Loucy (cell line): Measurements from ENCODE around the gene CASP6.

Experiments used
- H2AFZ ChIP-seq: fragments of 200-600 bp; sonication (generic); 2 replicates; pipeline ENCODE4 v1.6.0; 2016; ENCODE audit warnings: antibody characterized with exemption, mild to moderate bottlenecking, low read length, moderate library complexity
- H3F3A ChIP-seq: fragments of 200-600 bp; 2 replicates; pipeline ENCODE4 v1.6.0; 2016; ENCODE audit warnings: antibody characterized with exemption, low read depth, mild to moderate bottlenecking
- H3K27me3 ChIP-seq: fragments of 200-600 bp; sonication (generic); 2 replicates; pipeline ENCODE4 v1.6.1; 2014; ENCODE audit warnings: low read length, mild to moderate bottlenecking; ENCODE audit not compliant: insufficient read depth, poor library complexity, severe bottlenecking
- H3K36me3 ChIP-seq: fragments of 200-600 bp; sonication (generic); 2 replicates; pipeline ENCODE4 v1.6.1; 2016; ENCODE audit warnings: low read length; ENCODE audit not compliant: insufficient read depth
- H3K4me1 ChIP-seq: fragments of 200-600 bp; sonication (generic); 2 replicates; pipeline ENCODE4 v1.5.1; 2014; ENCODE audit warnings: low read length, mild to moderate bottlenecking; ENCODE audit not compliant: insufficient read depth, poor library complexity, severe bottlenecking
- H3K4me2 ChIP-seq: fragments of 200-600 bp; sonication (generic); 2 replicates; pipeline ENCODE4 v1.6.0; 2014; ENCODE audit warnings: antibody characterized with exemption, low read length, low read depth, mild to moderate bottlenecking; ENCODE audit not compliant: poor library complexity, severe bottlenecking
- H3K4me3 ChIP-seq: fragments of 200-600 bp; sonication (generic); 2 replicates; pipeline ENCODE4 v1.5.1; 2014; ENCODE audit warnings: low read length, mild to moderate bottlenecking, mixed read lengths; ENCODE audit not compliant: poor library complexity, severe bottlenecking
- H3K79me2 ChIP-seq: fragments of 200-600 bp; sonication (generic); 2 replicates; pipeline ENCODE4 v1.6.1; 2014; ENCODE audit warnings: low read length; ENCODE audit not compliant: insufficient read depth
- H3K9ac ChIP-seq: fragments of 200-600 bp; sonication (generic); 2 replicates; pipeline ENCODE4 v1.6.0; 2014; ENCODE audit warnings: mild to moderate bottlenecking, low read depth, low read length, moderate library complexity; ENCODE audit not compliant: poor library complexity, severe bottlenecking
- H3K9me2 ChIP-seq: fragments of 200-600 bp; sonication (generic); replicated peaks from 2 replicates; pipeline ENCODE4 v1.6.1; 2016; ENCODE audit warnings: low read depth, low read length, mixed read lengths
- H3K9me3 ChIP-seq: fragments of 200-600 bp; sonication (generic); 2 replicates; pipeline ENCODE4 v1.6.1; 2014; ENCODE audit warnings: mild to moderate bottlenecking, antibody characterized with exemption, low read length, low read depth; ENCODE audit not compliant: insufficient read depth
- H4K20me1 ChIP-seq: fragments of 200-600 bp; sonication (generic); 2 replicates; pipeline ENCODE4 v1.6.0; 2014; ENCODE audit warnings: antibody characterized with exemption, low read length, mild to moderate bottlenecking; ENCODE audit not compliant: insufficient read depth, poor library complexity, severe bottlenecking
- EZH2phosphoT487 ChIP-seq: fragments of 200-600 bp; IDR thresholded peaks from 2 replicates; pipeline ENCODE4 v1.6.1; 2018; ENCODE audit warnings: antibody characterized with exemption, mild to moderate bottlenecking, moderate library complexity, borderline replicate concordance
- TF ChIP-seq, protein P1 (sequence below): fragments of 200-600 bp; sonication (generic); conservative IDR thresholded peaks from 2 replicates; pipeline ENCODE4 v1.5.1; 2014; ENCODE audit warnings: mild to moderate bottlenecking, antibody characterized with exemption, low read length

CASP6 gene

GRCh38 chr4:109702950-109703663 is at the start of gene CASP6:
TSS of gene CASP6 (minus strand) at chr4:109703445. CDS start at chr4:109703395, 50 bp downstream.
- Histone ChIP-seq H3K9me3 (no peaks in the 10 kb centered on the region), H3K4me1 (peaks cover 47% of the 10 kb centered on the region), H3K4me3 (peak within 1 kb of the TSS; percentile 96), H3K9ac (peak within 1 kb of the TSS; percentile 96), H3K4me2 (peak within 1 kb of the TSS; percentile 79), H3K9me2 (no peaks in the 10 kb centered on the region), H3K27me3 (no peaks in the 10 kb centered on the region), H3K79me2 (peaks cover 47% of the 10 kb centered on the region), H4K20me1 (no peaks in the 10 kb centered on the region), H2AFZ (peak within 1 kb of the TSS; percentile 89), H3K36me3 (no peaks in the 10 kb centered on the region), H3F3A (no peaks in the 10 kb centered on the region)
- no peak for TF ChIP-seq EZH2phosphoT487
- TF ChIP-seq, protein P1, sequence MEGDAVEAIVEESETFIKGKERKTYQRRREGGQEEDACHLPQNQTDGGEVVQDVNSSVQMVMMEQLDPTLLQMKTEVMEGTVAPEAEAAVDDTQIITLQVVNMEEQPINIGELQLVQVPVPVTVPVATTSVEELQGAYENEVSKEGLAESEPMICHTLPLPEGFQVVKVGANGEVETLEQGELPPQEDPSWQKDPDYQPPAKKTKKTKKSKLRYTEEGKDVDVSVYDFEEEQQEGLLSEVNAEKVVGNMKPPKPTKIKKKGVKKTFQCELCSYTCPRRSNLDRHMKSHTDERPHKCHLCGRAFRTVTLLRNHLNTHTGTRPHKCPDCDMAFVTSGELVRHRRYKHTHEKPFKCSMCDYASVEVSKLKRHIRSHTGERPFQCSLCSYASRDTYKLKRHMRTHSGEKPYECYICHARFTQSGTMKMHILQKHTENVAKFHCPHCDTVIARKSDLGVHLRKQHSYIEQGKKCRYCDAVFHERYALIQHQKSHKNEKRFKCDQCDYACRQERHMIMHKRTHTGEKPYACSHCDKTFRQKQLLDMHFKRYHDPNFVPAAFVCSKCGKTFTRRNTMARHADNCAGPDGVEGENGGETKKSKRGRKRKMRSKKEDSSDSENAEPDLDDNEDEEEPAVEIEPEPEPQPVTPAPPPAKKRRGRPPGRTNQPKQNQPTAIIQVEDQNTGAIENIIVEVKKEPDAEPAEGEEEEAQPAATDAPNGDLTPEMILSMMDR: peak; percentile 61

- H3K4me3 ChIP-seq: no peak overlapping the region
- H4K20me1 ChIP-seq: no peaks in the 10 kb centered on the region
- no peaks in the 10 kb centered on the region for H3K27me3 ChIP-seq
- H3K79me2 ChIP-seq: no peaks in the 10 kb centered on the region
- H3K9me2 ChIP-seq: no peaks in the 10 kb centered on the region
- no peaks in the 10 kb centered on the region for H3F3A ChIP-seq
- no peaks in the 10 kb centered on the region for H3K9me3 ChIP-seq
- no peak overlapping the region for H3K9ac ChIP-seq
- no peak for TF ChIP-seq EZH2phosphoT487
- TF ChIP-seq, protein P1: no peak
- no peak overlapping the region; the same call in 1 of the 2 replicates for H2AFZ ChIP-seq
- no peaks in the 10 kb centered on the region for H3K4me1 ChIP-seq
- H3K4me2 ChIP-seq: no peak overlapping the region
- H3K36me3 ChIP-seq: no peaks in the 10 kb centered on the region
These were observed 49.3 kb upstream of the CASP6 start for GRCh38 chr4:109752525-109752924.

DNA sequence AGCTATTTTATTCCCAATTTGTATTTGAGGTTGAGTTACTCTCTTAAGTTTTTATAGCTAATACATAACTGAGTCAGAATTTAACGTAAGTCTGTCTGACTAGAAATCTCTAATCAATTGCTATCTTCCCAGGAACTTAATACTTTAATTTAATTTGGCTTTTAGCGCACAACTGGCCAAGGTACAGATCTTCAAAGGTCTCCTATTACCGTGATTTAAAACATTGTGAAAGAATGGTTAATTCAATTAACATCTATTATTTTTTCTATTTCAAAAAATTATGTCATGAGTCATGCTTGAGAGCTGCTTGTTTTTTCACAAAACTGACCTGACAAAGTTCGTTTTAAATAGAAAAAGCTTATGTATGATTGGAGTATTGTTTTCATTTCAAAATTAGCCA is 48.6 kb upstream of the CASP6 start:
- Histone ChIP-seq H4K20me1 (no peaks in the 10 kb centered on the region), H3K4me3 (no peak overlapping the region), H3F3A (no peaks in the 10 kb centered on the region), H3K36me3 (no peaks in the 10 kb centered on the region), H3K79me2 (no peaks in the 10 kb centered on the region), H3K9me2 (no peaks in the 10 kb centered on the region), H3K4me2 (no peak overlapping the region), H3K9ac (no peak overlapping the region), H3K4me1 (no peaks in the 10 kb centered on the region), H3K27me3 (no peaks in the 10 kb centered on the region), H2AFZ (no peak overlapping the region), H3K9me3 (no peaks in the 10 kb centered on the region)
- TF ChIP-seq, protein P1: no peak
- TF ChIP-seq EZH2phosphoT487: no peak
